GM12878 (cell line): ENCODE measurements around the gene ARHGEF10L. TPM values are rescaled to one million over a fixed set of nuclear protein-coding genes. Genes with fewer than 3 reads are reported as not detected.

Experiments used
- ATAC-seq: fragments of 200-7000 bp; cut with Tn5 transposase; 3 replicates; pipeline ENCODE4 v1.9.1; 2020; ENCODE audit warnings: mild to moderate bottlenecking, moderate library complexity
- BruUV-seq: library from RNA; stranded (reverse); fragments of 400-500 nt; replicated peaks from 2 replicates; lab custom pipeline; 2021; lab: Mats Ljungman, UMichigan
- CTCF ChIA-PET: fragments of 300-600 bp; sonication (Branson Sonifier 250); formaldehyde crosslinking; extraction: SDS; loops from one replicate; lab custom pipeline; 2021; ENCODE audit warnings: inconsistent platforms; lab: Yijun Ruan, JAX
- POLR2A ChIA-PET: fragments of 350-600 bp; formaldehyde crosslinking; extraction: SDS; loops from one replicate; lab custom pipeline; 2021; ENCODE audit warnings: inconsistent platforms; lab: Charles Lee
- RAD21 ChIA-PET: fragments of 300-600 bp; sonication (Branson Sonifier 250); formaldehyde crosslinking; loops from one replicate; lab custom pipeline; 2023; ENCODE audit warnings: antibody characterized with exemption; ENCODE audit not compliant: unreplicated experiment; lab: Charles Lee
- SMC1A ChIA-PET: fragments of 300-600 bp; sonication (Branson Sonifier 250); formaldehyde crosslinking; loops from one replicate; lab custom pipeline; 2023; ENCODE audit not compliant: unreplicated experiment, uncharacterized antibody; lab: Charles Lee
- DNase-seq: peaks from one replicate; pipeline ENCODE4 v3.0.0-alpha.2; 2011; ENCODE audit warnings: low read depth, low spot score
- FAIRE-seq: peaks from 3 replicates; lab custom pipeline; 2011; peaks lifted over from hg19 to GRCh38; lab: Jason Lieb, UNC
- H2AFZ ChIP-seq: 2 replicates; pipeline ENCODE4 v1.6.0; 2011; ENCODE audit warnings: low read depth, low read length, control low read depth; ENCODE audit not compliant: control insufficient read depth
- H3K27ac ChIP-seq: 2 replicates; pipeline ENCODE4 v1.5.1; 2011; ENCODE audit warnings: control low read depth; ENCODE audit not compliant: control insufficient read depth, insufficient read depth
- H3K27me3 ChIP-seq, 2 experiments: replicated peaks in 1 of 2; 2 replicates each; pipeline versions ENCODE4 v1.6.0 to v1.6.1; 2011; ENCODE audit warnings: low read length in 1 of 2; ENCODE audit not compliant: control insufficient read depth in 2 of 2, insufficient read depth in 2 of 2
- H3K36me3 ChIP-seq, 2 experiments: 2 replicates each; pipeline ENCODE4 v1.5.1; 2011; ENCODE audit warnings: low read length in 1 of 2; ENCODE audit not compliant: control insufficient read depth in 2 of 2, insufficient read depth in 2 of 2
- H3K4me1 ChIP-seq: 2 replicates; pipeline ENCODE4 v1.6.1; 2011; ENCODE audit warnings: mild to moderate bottlenecking, low read length, moderate library complexity, mixed read lengths; ENCODE audit not compliant: control insufficient read depth, insufficient read depth
- H3K4me2 ChIP-seq: 2 replicates; pipeline ENCODE4 v1.6.0; 2011; ENCODE audit warnings: control low read depth; ENCODE audit not compliant: control insufficient read depth, insufficient read depth
- H3K4me3 ChIP-seq: fragments of 200-600 bp; sonication (generic); 2 replicates; pipeline ENCODE4 v1.5.1; 2016
- H3K79me2 ChIP-seq: 2 replicates; pipeline ENCODE4 v1.6.0; 2011; ENCODE audit warnings: low read length; ENCODE audit not compliant: control insufficient read depth, insufficient read depth
- H3K9ac ChIP-seq: 2 replicates; pipeline ENCODE4 v1.8.0; 2011; ENCODE audit warnings: low read length, control low read depth, mixed read lengths; ENCODE audit not compliant: control insufficient read depth, insufficient read depth
- H3K9me3 ChIP-seq: replicated peaks from 3 replicates; pipeline ENCODE4 v1.5.1; 2011; ENCODE audit warnings: mild to moderate bottlenecking, low read length; ENCODE audit not compliant: control insufficient read depth, insufficient read depth
- H4K20me1 ChIP-seq: 2 replicates; pipeline ENCODE4 v1.6.0; 2011; ENCODE audit not compliant: control insufficient read depth, insufficient read depth
- RAD21 ChIP-seq: IDR thresholded peaks from 2 replicates; pipeline ENCODE4 v1.6.1; 2011; ENCODE audit warnings: mild to moderate bottlenecking, low read depth, low read length, moderate library complexity; ENCODE audit not compliant: insufficient read depth
- SMC3 ChIP-seq: IDR thresholded peaks from 2 replicates; pipeline ENCODE4 v1.6.1; 2011; ENCODE audit warnings: low read length, improper control_type of control experiment, borderline replicate concordance
- WGBS: methylation state at CpG from one replicate; pipeline ENCODE4 v1.1.6; 2016; ENCODE audit warnings: low lambda C conversion rate; ENCODE audit not compliant: insufficient replicate concordance, insufficient coverage; ENCODE audit errors: missing lambda C conversion rate; 5-methylcytosine and 5-hydroxymethylcytosine counted together
- in situ Hi-C: fragments of 300-500 bp; cut with MboI; formaldehyde crosslinking; loops from 9 replicates; pipeline ENCODE4 v1.14.3; 2018; ENCODE audit warnings: mixed read lengths
- intact Hi-C: fragments of 100-400 bp; cut with micrococcal nuclease; formaldehyde crosslinking; loops from one replicate; pipeline ENCODE4 v1.14.2; 2022; ENCODE audit not compliant: unreplicated experiment
- polyA plus RNA-seq, 11 experiments: library from polyadenylated mRNA; depleted of rRNA in 4 of 11; unstranded in 6 of 11; stranded (reverse) in 5 of 11; fragments of >200 nt; fragmentation: Nextera tagmentation in 4 of 11; fragmentation: Illumina TruSeq in 1 of 11; extraction: Ambion mirVana in 4 of 11; extraction: Trizol in 1 of 11; gene quantifications; 1 replicate in 1 of 11; 2 replicates in 10 of 11; pipeline versions ENCODE4 v1.2.1 to v1.2.3, GENCODE V29; 2011 to 2016; ENCODE audit warnings: inconsistent platforms in 2 of 11, missing spikeins in 2 of 11, low read depth in 1 of 11
- total RNA-seq, 4 experiments: library from RNA; depleted of rRNA in 3 of 4; stranded (reverse); fragments of >200 nt in 3 of 4; fragmentation: Illumina TruSeq in 1 of 4; extraction: Trizol in 1 of 4; gene quantifications; 2 replicates each; pipeline versions ENCODE4 v1.2.1 to v1.2.3, GENCODE V29; 2013 to 2021
- TF ChIP-seq, protein P1 (sequence below), 3 experiments: IDR thresholded peaks in 2 of 3; conservative IDR thresholded peaks in 1 of 3; 2 replicates each; pipeline ENCODE4 v1.5.1; 2011; ENCODE audit warnings: low read depth in 3 of 3, low read length in 3 of 3, mild to moderate bottlenecking in 3 of 3, control low read depth in 2 of 3, moderate library complexity in 2 of 3, inconsistent platforms in 1 of 3, mixed read lengths in 1 of 3; ENCODE audit not compliant: control insufficient read depth in 2 of 3, insufficient read depth in 1 of 3; ENCODE audit errors: extremely low read depth in 1 of 3
- TF ChIP-seq, protein P2 (sequence below): fragments of 450-650 bp; IDR thresholded peaks from 2 replicates; pipeline ENCODE4 v1.6.1; 2016; ENCODE audit warnings: mild to moderate bottlenecking

The ARHGEF10L gene
- total and polyA plus RNA-seq, 10 of the 15 experiments (the other 5 are each of a cell fraction or from before 2014, with no cell fraction given): 0.05 to 0.94 (median 0.28) TPM; not detected in 2

DNA sequence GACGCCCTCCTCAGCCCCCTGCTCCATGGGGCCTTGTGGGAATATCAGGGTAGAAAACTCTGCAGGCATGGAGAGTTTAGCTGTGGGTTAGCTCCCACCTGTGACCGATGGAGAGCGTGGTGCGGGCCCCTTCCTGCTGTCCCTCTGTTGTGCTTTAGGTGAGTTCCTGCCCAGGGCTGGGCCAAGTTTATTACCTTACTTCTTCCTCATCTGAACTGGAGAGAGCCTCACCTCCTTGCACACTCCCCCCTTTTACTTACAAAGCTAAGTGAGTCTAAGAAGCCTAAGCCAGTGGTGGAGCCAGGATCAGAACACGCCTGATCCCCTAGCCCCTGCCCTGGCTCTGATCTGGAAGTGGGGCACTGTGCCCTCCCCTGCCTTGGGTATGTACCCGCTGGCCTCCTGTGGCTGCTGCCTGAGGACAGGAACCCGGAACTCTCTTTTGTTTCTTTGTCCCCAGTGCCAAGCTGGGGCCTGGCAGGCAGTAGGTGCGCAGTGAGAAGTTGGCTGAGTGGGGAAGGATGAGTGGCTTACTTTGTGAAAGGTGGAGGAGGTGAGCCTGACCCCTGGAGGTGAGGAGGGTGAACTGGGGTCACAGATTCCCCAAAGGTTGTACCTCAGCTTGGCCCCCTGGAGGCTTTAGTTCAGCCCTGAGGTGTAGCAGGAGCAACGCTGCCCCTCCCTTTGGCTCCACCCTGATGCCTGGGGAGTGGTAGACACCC, 32.9 kb downstream of the ARHGEF10L start:
- Histone ChIP-seq H3K4me3 (no peak overlapping the region), H3K27ac (no peak overlapping the region), H4K20me1 (no peaks in the 10 kb centered on the region), H3K9me3 (no peaks in the 10 kb centered on the region), H3K79me2 (no peaks in the 10 kb centered on the region), H3K36me3 (no peaks in the 10 kb centered on the region), H3K27me3 (peaks cover 4 to 6% of the 10 kb centered on the region in 2 experiments; a peak in 2 of 4 replicates), H2AFZ (no peak overlapping the region), H3K9ac (no peak overlapping the region), H3K4me2 (no peak overlapping the region), H3K4me1 (no peaks in the 10 kb centered on the region)
- intact Hi-C loops (no loop called here), in situ Hi-C loops (no loop called here)
- no TSS peak for BruUV-seq
- CTCF ChIA-PET: interaction anchor here (1.1 to 2.4 kb wide), 4 partner anchors 21 to 77 kb away, joined by 3 to 10 read pairs (median 7); no protein-coding TSS in a partner anchor
- WGBS: 22% methylated on average over 9 of the region's 9 CpGs
- POLR2A ChIA-PET: no interaction called here
- RAD21 ChIA-PET: interaction anchor here (1.9 to 2.8 kb wide), 3 partner anchors 34 to 70 kb away, joined by 5 to 9 read pairs (median 6); no protein-coding TSS in a partner anchor
- DNase-seq: no peak
- FAIRE-seq: no peak
- SMC1A ChIA-PET: interaction anchor here (1.8 to 2.8 kb wide), 2 partner anchors 35 to 70 kb away, joined by 6 to 12 read pairs; no protein-coding TSS in a partner anchor
- TF ChIP-seq SMC3 (peak; percentile 29; the same call in 1 of the 2 replicates), RAD21 (peak; percentile 40)
- TF ChIP-seq, protein P1, sequence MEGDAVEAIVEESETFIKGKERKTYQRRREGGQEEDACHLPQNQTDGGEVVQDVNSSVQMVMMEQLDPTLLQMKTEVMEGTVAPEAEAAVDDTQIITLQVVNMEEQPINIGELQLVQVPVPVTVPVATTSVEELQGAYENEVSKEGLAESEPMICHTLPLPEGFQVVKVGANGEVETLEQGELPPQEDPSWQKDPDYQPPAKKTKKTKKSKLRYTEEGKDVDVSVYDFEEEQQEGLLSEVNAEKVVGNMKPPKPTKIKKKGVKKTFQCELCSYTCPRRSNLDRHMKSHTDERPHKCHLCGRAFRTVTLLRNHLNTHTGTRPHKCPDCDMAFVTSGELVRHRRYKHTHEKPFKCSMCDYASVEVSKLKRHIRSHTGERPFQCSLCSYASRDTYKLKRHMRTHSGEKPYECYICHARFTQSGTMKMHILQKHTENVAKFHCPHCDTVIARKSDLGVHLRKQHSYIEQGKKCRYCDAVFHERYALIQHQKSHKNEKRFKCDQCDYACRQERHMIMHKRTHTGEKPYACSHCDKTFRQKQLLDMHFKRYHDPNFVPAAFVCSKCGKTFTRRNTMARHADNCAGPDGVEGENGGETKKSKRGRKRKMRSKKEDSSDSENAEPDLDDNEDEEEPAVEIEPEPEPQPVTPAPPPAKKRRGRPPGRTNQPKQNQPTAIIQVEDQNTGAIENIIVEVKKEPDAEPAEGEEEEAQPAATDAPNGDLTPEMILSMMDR (IDR thresholded peaks at IDR 0.05 in 2 of 3, conservative IDR thresholded peaks at IDR 0.05 in 1 of 3; ENCODE audit: control insufficient read depth in 2 of 3, extremely low read depth in 1 of 3, insufficient read depth in 1 of 3, low read depth in 3 of 3, low read length in 3 of 3): peak; percentile 30 to 42 (median 36); a peak in 4 of 6 replicates
- TF ChIP-seq, protein P2, sequence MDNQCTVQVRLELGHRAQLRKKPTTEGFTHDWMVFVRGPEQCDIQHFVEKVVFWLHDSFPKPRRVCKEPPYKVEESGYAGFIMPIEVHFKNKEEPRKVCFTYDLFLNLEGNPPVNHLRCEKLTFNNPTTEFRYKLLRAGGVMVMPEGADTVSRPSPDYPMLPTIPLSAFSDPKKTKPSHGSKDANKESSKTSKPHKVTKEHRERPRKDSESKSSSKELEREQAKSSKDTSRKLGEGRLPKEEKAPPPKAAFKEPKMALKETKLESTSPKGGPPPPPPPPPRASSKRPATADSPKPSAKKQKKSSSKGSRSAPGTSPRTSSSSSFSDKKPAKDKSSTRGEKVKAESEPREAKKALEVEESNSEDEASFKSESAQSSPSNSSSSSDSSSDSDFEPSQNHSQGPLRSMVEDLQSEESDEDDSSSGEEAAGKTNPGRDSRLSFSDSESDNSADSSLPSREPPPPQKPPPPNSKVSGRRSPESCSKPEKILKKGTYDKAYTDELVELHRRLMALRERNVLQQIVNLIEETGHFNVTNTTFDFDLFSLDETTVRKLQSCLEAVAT: no peak
- ATAC-seq: peak; percentile 64
